Neural progenitor cell (in vitro differentiated cells): ENCODE measurements around the gene RBM34. TPM values are rescaled to one million over a fixed set of nuclear protein-coding genes. Genes with fewer than 3 reads are reported as not detected.
"Not testable (repeated sequence)": the region's sequence is repeated elsewhere in the genome, so short reads cannot be mapped to it uniquely, and the experiment has no call there.

Source experiments
- DNase-seq: peaks from one replicate; pipeline ENCODE4 v3.0.0-alpha.2; 2016; ENCODE audit warnings: low spot score
- H2AFZ ChIP-seq: fragments of 200-600 bp; sonication (generic); replicated peaks from 2 replicates; pipeline ENCODE4 v1.6.1; 2016; ENCODE audit warnings: antibody characterized with exemption
- H3F3A ChIP-seq: fragments of 200-600 bp; sonication (generic); 2 replicates; pipeline ENCODE4 v1.6.1; 2016; ENCODE audit warnings: antibody characterized with exemption, low read depth
- H3K27ac ChIP-seq: fragments of 200-600 bp; sonication (generic); 2 replicates; pipeline ENCODE4 v1.5.1; 2016; ENCODE audit warnings: mild to moderate bottlenecking
- H3K27me3 ChIP-seq: fragments of 200-600 bp; sonication (generic); 2 replicates; pipeline ENCODE4 v1.6.1; 2016; ENCODE audit warnings: mild to moderate bottlenecking, moderate library complexity
- H3K36me3 ChIP-seq: fragments of 200-600 bp; sonication (generic); 2 replicates; pipeline ENCODE4 v1.5.1; 2016
- H3K4me1 ChIP-seq: fragments of 200-600 bp; sonication (generic); 2 replicates; pipeline ENCODE4 v1.6.1; 2016; ENCODE audit warnings: mixed run types
- H3K4me2 ChIP-seq: fragments of 200-600 bp; sonication (generic); 2 replicates; pipeline ENCODE4 v1.6.1; 2016
- H3K4me3 ChIP-seq: fragments of 200-600 bp; sonication (generic); 2 replicates; pipeline ENCODE4 v1.5.1; 2016
- H3K79me2 ChIP-seq: fragments of 200-600 bp; sonication (generic); 2 replicates; pipeline ENCODE4 v1.6.1; 2016; ENCODE audit warnings: low read depth
- H3K9ac ChIP-seq: fragments of 200-600 bp; sonication (generic); 2 replicates; pipeline ENCODE4 v1.6.1; 2016
- H3K9me3 ChIP-seq: fragments of 200-600 bp; sonication (generic); 2 replicates; pipeline ENCODE4 v1.5.1; 2016; ENCODE audit warnings: low read depth
- H4K20me1 ChIP-seq: fragments of 200-600 bp; sonication (generic); 2 replicates; pipeline ENCODE4 v1.6.1; 2016; ENCODE audit warnings: low read depth
- H3K27ac Mint-ChIP-seq: 3 replicates; pipeline ENCODE4 v1.8.0; 2021; ENCODE audit warnings: mixed read lengths
- H3K27me3 Mint-ChIP-seq: 2 replicates; pipeline ENCODE4 v1.8.0; 2022; ENCODE audit warnings: low read depth, mild to moderate bottlenecking, inconsistent platforms, moderate library complexity, mixed read lengths; ENCODE audit not compliant: insufficient read depth
- H3K36me3 Mint-ChIP-seq: 3 replicates; pipeline ENCODE4 v1.8.0; 2021; ENCODE audit warnings: mixed read lengths
- H3K4me1 Mint-ChIP-seq: 3 replicates; pipeline ENCODE4 v1.8.0; 2021; ENCODE audit warnings: mixed read lengths
- H3K4me3 Mint-ChIP-seq: 3 replicates; pipeline ENCODE4 v1.8.0; 2021; ENCODE audit warnings: mild to moderate bottlenecking, moderate library complexity, mixed read lengths
- H3K9me3 Mint-ChIP-seq: 3 replicates; pipeline ENCODE4 v1.8.0; 2020; ENCODE audit warnings: mixed read lengths
- EZH2 ChIP-seq: fragments of 200-600 bp; sonication (generic); IDR thresholded peaks from 2 replicates; pipeline ENCODE4 v1.6.1; 2017; ENCODE audit warnings: antibody characterized with exemption, mild to moderate bottlenecking, moderate library complexity
- EZH2phosphoT487 ChIP-seq: fragments of 200-600 bp; sonication (generic); IDR thresholded peaks from 2 replicates; pipeline ENCODE4 v1.6.1; 2017; ENCODE audit warnings: antibody characterized with exemption
- total RNA-seq: library from RNA; depleted of rRNA; stranded (reverse); fragments of >200 nt; gene quantifications from 2 replicates; pipeline ENCODE4 v1.2.3, GENCODE V29; 2015; ENCODE audit warnings: low replicate concordance
- TF ChIP-seq, protein P1 (sequence below): fragments of 200-600 bp; sonication (generic); IDR thresholded peaks from 2 replicates; pipeline ENCODE4 v1.5.1; 2017; ENCODE audit warnings: antibody characterized with exemption, mild to moderate bottlenecking

RBM34 gene
- total RNA-seq, 1 donor from 2014 or later = 107 TPM

DNA sequence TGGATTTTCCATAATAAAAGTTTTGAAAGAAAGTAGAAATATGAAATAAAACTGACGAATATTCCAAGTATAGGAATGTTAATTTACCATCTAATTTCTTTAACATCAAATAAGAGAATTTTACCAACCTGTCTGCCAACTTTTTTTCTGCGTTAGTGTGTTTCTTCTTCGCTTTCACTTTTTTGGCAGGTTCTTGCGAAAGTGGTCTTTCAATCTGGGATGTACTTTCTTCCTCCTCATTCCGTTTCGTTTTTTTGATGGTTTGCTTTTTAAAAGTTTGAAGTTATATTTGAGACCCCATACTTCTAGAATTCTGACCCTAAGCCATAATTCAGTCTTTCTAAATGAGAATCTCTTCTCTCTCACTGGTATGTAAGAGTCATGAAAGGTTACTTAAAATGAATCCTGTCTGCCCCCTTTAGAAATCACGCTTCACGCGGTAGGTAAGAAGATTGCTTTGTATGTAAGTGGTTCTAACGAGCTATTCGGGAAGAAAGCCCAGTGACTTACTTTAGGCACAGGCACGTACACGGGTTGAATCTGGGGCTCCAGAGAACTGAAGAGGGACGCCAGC, 580 bp downstream of the RBM34 start:
- Histone ChIP-seq H3K4me2 (peak overlapping the region; percentile 89), H3K27ac (peak overlapping the region; percentile 2), H3K9me3 (no peaks in the 10 kb centered on the region), H2AFZ (peak overlapping the region; percentile 96), H3K36me3 (peaks cover 4% of the 10 kb centered on the region), H3F3A (peaks cover 16% of the 10 kb centered on the region), H3K27me3 (no peaks in the 10 kb centered on the region), H3K79me2 (peaks cover 46% of the 10 kb centered on the region), H3K9ac (peak overlapping the region; percentile 72), H4K20me1 (no peaks in the 10 kb centered on the region), H3K4me1 (peaks cover 7% of the 10 kb centered on the region), H3K4me3 (peak overlapping the region; percentile 89)
- Mint-ChIP-seq H3K27me3 (no peaks in the 10 kb centered on the region), H3K4me1 (peaks cover 12% of the 10 kb centered on the region), H3K36me3 (peaks cover 1% of the 10 kb centered on the region), H3K27ac (peak overlapping the region; percentile 27), H3K9me3 (no peaks in the 10 kb centered on the region), H3K4me3 (peak overlapping the region; percentile 98)
- TF ChIP-seq EZH2phosphoT487 (no peak), EZH2 (no peak)
- TF ChIP-seq, protein P1, sequence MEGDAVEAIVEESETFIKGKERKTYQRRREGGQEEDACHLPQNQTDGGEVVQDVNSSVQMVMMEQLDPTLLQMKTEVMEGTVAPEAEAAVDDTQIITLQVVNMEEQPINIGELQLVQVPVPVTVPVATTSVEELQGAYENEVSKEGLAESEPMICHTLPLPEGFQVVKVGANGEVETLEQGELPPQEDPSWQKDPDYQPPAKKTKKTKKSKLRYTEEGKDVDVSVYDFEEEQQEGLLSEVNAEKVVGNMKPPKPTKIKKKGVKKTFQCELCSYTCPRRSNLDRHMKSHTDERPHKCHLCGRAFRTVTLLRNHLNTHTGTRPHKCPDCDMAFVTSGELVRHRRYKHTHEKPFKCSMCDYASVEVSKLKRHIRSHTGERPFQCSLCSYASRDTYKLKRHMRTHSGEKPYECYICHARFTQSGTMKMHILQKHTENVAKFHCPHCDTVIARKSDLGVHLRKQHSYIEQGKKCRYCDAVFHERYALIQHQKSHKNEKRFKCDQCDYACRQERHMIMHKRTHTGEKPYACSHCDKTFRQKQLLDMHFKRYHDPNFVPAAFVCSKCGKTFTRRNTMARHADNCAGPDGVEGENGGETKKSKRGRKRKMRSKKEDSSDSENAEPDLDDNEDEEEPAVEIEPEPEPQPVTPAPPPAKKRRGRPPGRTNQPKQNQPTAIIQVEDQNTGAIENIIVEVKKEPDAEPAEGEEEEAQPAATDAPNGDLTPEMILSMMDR = no peak
- DNase-seq = no peak

DNA sequence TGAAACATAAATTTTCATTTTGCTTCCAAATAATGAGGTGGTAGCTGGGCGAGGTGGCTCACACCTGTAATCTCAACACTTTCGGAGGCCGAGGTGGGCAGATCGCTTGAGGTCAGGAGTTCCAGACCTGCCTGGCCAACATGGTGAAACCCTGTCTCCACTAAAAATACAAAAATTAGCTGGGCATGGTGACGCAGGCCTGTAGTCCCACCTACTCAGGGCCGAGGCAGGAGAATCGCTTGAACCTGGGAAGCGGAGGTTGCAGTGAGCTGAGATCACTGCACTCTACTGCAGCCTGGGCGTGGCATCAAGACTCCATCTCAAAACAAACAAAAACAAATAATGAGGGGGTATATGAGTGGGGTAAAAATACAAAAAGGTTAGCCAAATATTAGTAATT, 1.1 kb downstream of the RBM34 start:
- Histone ChIP-seq H3F3A (peaks cover 14% of the 10 kb centered on the region), H3K79me2 (peaks cover 47% of the 10 kb centered on the region), H3K4me3 (peak overlapping the region; percentile 89), H3K4me2 (peak overlapping the region; percentile 89)
- not testable (repeated sequence) for H3K27me3 ChIP-seq, H3K4me1 ChIP-seq, H3K27ac Mint-ChIP-seq, H3K9me3 Mint-ChIP-seq, H3K9ac ChIP-seq, DNase-seq, H2AFZ ChIP-seq, H3K36me3 ChIP-seq, H4K20me1 ChIP-seq, H3K9me3 ChIP-seq, H3K36me3 Mint-ChIP-seq, H3K27ac ChIP-seq, H3K27me3 Mint-ChIP-seq
- Mint-ChIP-seq H3K4me3 (peak overlapping the region; percentile 98), H3K4me1 (peaks cover 12% of the 10 kb centered on the region)

DNA sequence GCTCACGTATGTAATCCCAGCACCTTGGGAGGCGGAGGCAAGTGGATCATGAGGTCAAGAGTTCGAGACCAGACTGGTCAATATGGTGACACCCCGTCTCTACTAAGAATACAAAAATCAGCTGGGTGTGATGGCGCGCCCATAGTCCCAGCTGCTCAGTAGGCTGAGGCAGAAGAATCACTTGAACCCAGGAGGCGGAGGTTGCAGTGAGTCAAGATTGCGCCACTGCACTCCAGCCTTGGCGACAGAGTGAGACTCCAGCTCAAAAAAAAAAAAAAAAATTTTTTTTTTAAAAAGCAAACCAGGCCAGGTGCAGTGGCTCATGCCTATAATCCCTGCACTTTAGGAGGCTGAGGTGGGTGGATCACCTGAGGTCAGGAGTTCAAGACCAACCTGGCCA, 1.8 kb downstream of the RBM34 start:
- not testable (repeated sequence) for H2AFZ ChIP-seq, H3K27me3 Mint-ChIP-seq, H3K4me2 ChIP-seq, H3K4me1 ChIP-seq, H4K20me1 ChIP-seq, H3K36me3 ChIP-seq, H3K9ac ChIP-seq, H3K9me3 Mint-ChIP-seq, H3K9me3 ChIP-seq, H3K27ac ChIP-seq, DNase-seq, H3K27ac Mint-ChIP-seq, H3K4me3 ChIP-seq, H3K27me3 ChIP-seq, H3K36me3 Mint-ChIP-seq
- Mint-ChIP-seq H3K4me3 (peak overlapping the region; percentile 98), H3K4me1 (peaks cover 12% of the 10 kb centered on the region)
- Histone ChIP-seq H3K79me2 (peaks cover 49% of the 10 kb centered on the region), H3F3A (peaks cover 10% of the 10 kb centered on the region)

DNA sequence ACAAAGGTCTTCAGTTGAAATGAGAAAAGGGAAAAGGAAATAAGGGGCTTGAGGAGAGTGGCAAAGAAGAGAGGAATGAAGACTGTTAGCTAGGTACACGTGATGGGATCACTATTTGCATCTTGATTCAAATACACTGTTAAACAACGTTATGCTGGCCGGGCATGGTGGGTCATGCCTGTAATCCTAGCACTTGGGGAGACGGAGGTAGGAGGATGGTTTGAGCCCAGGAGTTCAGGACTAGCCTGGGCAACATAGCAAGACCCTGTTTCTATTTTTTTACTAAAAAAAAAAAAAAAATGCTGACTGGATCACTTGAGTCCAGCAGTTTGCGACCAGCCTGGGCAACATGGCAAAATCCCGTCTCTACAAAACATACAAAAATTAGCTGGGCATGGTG, 2.4 kb downstream of the RBM34 start:
- no peaks in the 10 kb centered on the region for H3K9me3 ChIP-seq
- H3K4me1 Mint-ChIP-seq = peaks cover 12% of the 10 kb centered on the region
- H3K9ac ChIP-seq = no peak overlapping the region
- no peak overlapping the region for H3K27ac Mint-ChIP-seq
- no peak overlapping the region for H3K27ac ChIP-seq
- H3K4me2 ChIP-seq = no peak overlapping the region
- no peak overlapping the region for H2AFZ ChIP-seq
- H3K4me3 ChIP-seq = no peak overlapping the region
- no peaks in the 10 kb centered on the region for H3K27me3 Mint-ChIP-seq
- TF ChIP-seq, protein P1 = no peak
- TF ChIP-seq EZH2phosphoT487 (no peak), EZH2 (no peak)
- peaks cover 10% of the 10 kb centered on the region for H3F3A ChIP-seq
- no peak for DNase-seq
- H3K4me3 Mint-ChIP-seq = no peak overlapping the region
- peaks cover 11% of the 10 kb centered on the region for H3K36me3 ChIP-seq
- H3K79me2 ChIP-seq = peaks cover 49% of the 10 kb centered on the region
- H3K4me1 ChIP-seq = peaks cover 7% of the 10 kb centered on the region
- H3K9me3 Mint-ChIP-seq = no peaks in the 10 kb centered on the region
- no peaks in the 10 kb centered on the region for H4K20me1 ChIP-seq
- H3K27me3 ChIP-seq = no peaks in the 10 kb centered on the region
- H3K36me3 Mint-ChIP-seq = peaks cover 10% of the 10 kb centered on the region
